Pancreas (tissue), 10 donors: Measurements from ENCODE around the gene IL5. TPM values are rescaled to one million over a fixed set of nuclear protein-coding genes. Genes with fewer than 3 reads are reported as not detected.

Experiments
- ATAC-seq, 4 donors: fragments of 200-7000 bp; cut with Tn5 transposase; one replicate each; pipeline versions ENCODE4 v1.8.0 to v1.9.1; 2020; ENCODE audit warnings: mild to moderate bottlenecking in 4 of 4, moderate library complexity in 4 of 4
- DNase-seq, 6 donors: peaks; one replicate each; pipeline ENCODE4 v3.0.0-alpha.2; 2020
- FAIRE-seq: peaks from 2 replicates; lab custom pipeline; 2012; peaks lifted over from hg19 to GRCh38; lab: Jason Lieb, UNC
- H3K27ac ChIP-seq, 4 donors: fragments of 200-600 bp; sonication (generic); 1 replicate in 3 of 4; 2 replicates in 1 of 4; pipeline versions ENCODE4 v1.5.0 to v1.8.0; 2020
- H3K27me3 ChIP-seq, 4 donors: fragments of 200-600 bp; one replicate each; pipeline ENCODE4 v1.8.0; 2021
- H3K36me3 ChIP-seq, 3 donors: fragments of 200-600 bp; sonication (generic) in 1 of 3; one replicate each; pipeline versions ENCODE4 v1.5.0 to v1.8.0; 2020 to 2021
- H3K4me1 ChIP-seq, 3 donors: fragments of 200-600 bp; one replicate each; pipeline ENCODE4 v1.8.0; 2021
- H3K4me3 ChIP-seq, 4 donors: fragments of 200-600 bp; sonication (generic) in 2 of 4; one replicate each; pipeline versions ENCODE4 v1.5.0 to v1.8.0; 2020 to 2021
- H3K9me3 ChIP-seq, 4 donors: fragments of 200-600 bp; one replicate each; pipeline ENCODE4 v1.8.0; 2021
- CTCF ChIP-seq, 4 donors: fragments of 200-600 bp; sonication (generic) in 3 of 4; IDR thresholded peaks; one replicate each; pipeline versions ENCODE4 v1.5.0 to v1.8.0; 2021; ENCODE audit warnings: antibody characterized with exemption in 4 of 4
- WGBS, 2 donors: extraction: QIAGEN DNeasy Blood & Tissue Kit; methylation state at CpG; one replicate each; pipeline ENCODE4 v1.1.7; 2013; 5-methylcytosine and 5-hydroxymethylcytosine counted together
- intact Hi-C, 3 donors: fragments of 100-400 bp; cut with DNase I; formaldehyde crosslinking; loops; one replicate each; pipeline versions ENCODE4 v1.11.1 to v1.14.2; 2022
- polyA plus RNA-seq, 2 donors: library from polyadenylated mRNA; stranded (reverse); fragments of 200-250 nt; gene quantifications; one replicate each; pipeline ENCODE4 v1.2.3, GENCODE V29; 2013
- total RNA-seq, 6 donors: library from RNA; stranded (reverse); fragmentation: NEBNext Ultra II Directional in 4 of 6; extraction: Animal tissue kit (Norgen Biotek cat#: 25700) in 4 of 6; gene quantifications; one replicate each; pipeline versions ENCODE4 v1.2.1 to v1.2.4, GENCODE V29; 2021 to 2023
- donor health status: healthy with polysubstance abuse.
- donor health status: DM: no; HTN: no; CAD: no; lungs with moderate emphysema.
- donor health status: DM: no; HTN: no; CAD: no.
- donor health status: control.
- donor health status: control.
- donor health status: Bipolar disorder and iron deficiency.
- donor health status: DM: yes; HTN: yes; CAD: no.
- donor health status: DM: no; HTN: no; CAD: no.
- donor health status: DM: no; HTN: no; CAD: no.
- donor health status: DM: yes; HTN: yes; CAD: no.

The IL5 gene
- total and polyA plus RNA-seq, 8 donors = not detected

- H3K4me1 ChIP-seq = peaks cover 12 to 52% (median 16%) of the 10 kb centered on the region in 3 donors
- WGBS, 2 donors = 1% methylated on average over 59 to 62 of the region's 62 CpGs
- no peaks in the 10 kb centered on the region for H3K9me3 ChIP-seq
- no peaks in the 10 kb centered on the region for H3K36me3 ChIP-seq
- TF ChIP-seq CTCF (IDR thresholded peaks at IDR 0.05) = no peak
- ATAC-seq (peak; percentile 58 to 79 (median 72)), FAIRE-seq (no peak), DNase-seq (peak; percentile 89 to 95 (median 93))
- no peaks in the 10 kb centered on the region for H3K27me3 ChIP-seq
- intact Hi-C loops = no loop called here
- peak overlapping the region; percentile 53 to 82 (median 72) for H3K4me3 ChIP-seq
- H3K27ac ChIP-seq = peak overlapping the region; percentile 66 to 97 (median 96)
These were observed 46.5 kb downstream of the IL5 start for GRCh38 chr5:132496631-132497487.

GRCh38 chr5:132496191-132496630 is 47.1 kb downstream of the IL5 start:
- DNase-seq (peak; percentile 92 to 99 (median 98)), ATAC-seq (peak; percentile 78 to 86 (median 84)), FAIRE-seq (no peak)
- no peaks in the 10 kb centered on the region for H3K27me3 ChIP-seq
- peaks cover 10 to 51% (median 11%) of the 10 kb centered on the region in 3 donors for H3K4me1 ChIP-seq
- no peak for TF ChIP-seq CTCF (IDR thresholded peaks at IDR 0.05)
- H3K9me3 ChIP-seq = no peaks in the 10 kb centered on the region
- H3K27ac ChIP-seq = peak overlapping the region; percentile 66 to 97 (median 96)
- intact Hi-C loops = no loop called here
- 0% methylated on average over 15 to 18 of the region's 18 CpGs for WGBS, 2 donors
- H3K4me3 ChIP-seq = peak overlapping the region; percentile 53 to 82 (median 72)
- no peaks in the 10 kb centered on the region for H3K36me3 ChIP-seq

- H3K36me3 ChIP-seq = no peaks in the 10 kb centered on the region
- peaks cover 6 to 46% (median 10%) of the 10 kb centered on the region in 3 donors for H3K4me1 ChIP-seq
- ATAC-seq (peak; percentile 42 to 62 (median 62)), DNase-seq (peak; percentile 80 to 90 (median 87)), FAIRE-seq (no peak)
- peak overlapping the region; percentile 66 to 97 (median 96) for H3K27ac ChIP-seq
- peak overlapping the region; percentile 53 to 82 (median 72) for H3K4me3 ChIP-seq
- intact Hi-C loops = no loop called here
- H3K27me3 ChIP-seq = no peaks in the 10 kb centered on the region
- 0% methylated on average over 26 to 30 of the region's 30 CpGs for WGBS, 2 donors
- no peak for TF ChIP-seq CTCF (IDR thresholded peaks at IDR 0.05)
- no peaks in the 10 kb centered on the region for H3K9me3 ChIP-seq
These were observed 47.6 kb downstream of the IL5 start for GRCh38 chr5:132495667-132496190.

GRCh38 chr5:132493821-132494220 is 49.5 kb downstream of the IL5 start:
- no peaks in the 10 kb centered on the region for H3K27me3 ChIP-seq
- ATAC-seq = no peak
- WGBS, 2 donors = 89 to 92% methylated on average over 2 of the region's 2 CpGs
- H3K4me1 ChIP-seq = peaks cover 0 to 37% (median 16%) of the 10 kb centered on the region in 3 donors
- H3K4me3 ChIP-seq = no peak overlapping the region
- no peak for TF ChIP-seq CTCF (IDR thresholded peaks at IDR 0.05)
- intact Hi-C loops = no loop called here
- DNase-seq = no peak
- H3K27ac ChIP-seq = no peak overlapping the region
- H3K9me3 ChIP-seq = no peaks in the 10 kb centered on the region
- FAIRE-seq = no peak
- no peaks in the 10 kb centered on the region for H3K36me3 ChIP-seq
